WERI-Rb-1 (cell line): ENCODE results near the gene TMEM263.

ENCODE experiments used
- DNase-seq: peaks from one replicate; pipeline ENCODE4 v3.0.0-alpha.2; 2020
- H3K27ac ChIP-seq: fragments of 250-450 bp; sonication (Bioruptor Pico); 2 replicates; pipeline ENCODE4 v1.5.1; 2020; ENCODE audit warnings: mild to moderate bottlenecking, moderate library complexity
- H3K27me3 ChIP-seq: fragments of 250-450 bp; sonication (Bioruptor Pico); 2 replicates; pipeline ENCODE4 v1.5.1; 2021; ENCODE audit warnings: mild to moderate bottlenecking, low read depth, moderate library complexity; ENCODE audit not compliant: insufficient read depth, severe bottlenecking
- H3K36me3 ChIP-seq: fragments of 250-450 bp; sonication (Bioruptor Pico); 2 replicates; pipeline ENCODE4 v1.5.1; 2020; ENCODE audit warnings: mild to moderate bottlenecking, moderate library complexity
- H3K4me3 ChIP-seq: 2 replicates; pipeline ENCODE4 v1.5.1; 2011; ENCODE audit warnings: low read depth, mild to moderate bottlenecking, control low read depth, low read length
- H3K9me3 ChIP-seq: fragments of 250-450 bp; sonication (Bioruptor Pico); 2 replicates; pipeline ENCODE4 v1.5.1; 2021; ENCODE audit warnings: mild to moderate bottlenecking, moderate library complexity; ENCODE audit not compliant: severe bottlenecking
- CTCF ChIP-seq: IDR thresholded peaks from 2 replicates; pipeline ENCODE4 v1.5.1; 2011; ENCODE audit warnings: low read depth, mild to moderate bottlenecking, control low read depth, inconsistent platforms, low read length

The TMEM263 gene

GRCh38 chr12:106911581-106911980 lies 44.1 kb upstream of the TMEM263 start:
- no peaks in the 10 kb centered on the region for H3K27me3 ChIP-seq
- no peak overlapping the region for H3K4me3 ChIP-seq
- no peak for TF ChIP-seq CTCF
- H3K36me3 ChIP-seq, result no peaks in the 10 kb centered on the region
- H3K27ac ChIP-seq, result no peak overlapping the region
- H3K9me3 ChIP-seq, result no peaks in the 10 kb centered on the region
- no peak for DNase-seq

- Histone ChIP-seq H3K27ac (no peak overlapping the region), H3K9me3 (no peaks in the 10 kb centered on the region), H3K27me3 (no peaks in the 10 kb centered on the region), H3K36me3 (no peaks in the 10 kb centered on the region), H3K4me3 (no peak overlapping the region)
- DNase-seq, result no peak
- no peak for TF ChIP-seq CTCF
Observed at GRCh38 chr12:106913456-106913855, 42.3 kb upstream of the TMEM263 start.

GRCh38 chr12:106914796-106915634 lies 40.7 kb upstream of the TMEM263 start:
- TF ChIP-seq CTCF, result no peak
- no peak for DNase-seq
- H3K27me3 ChIP-seq, result no peaks in the 10 kb centered on the region

GRCh38 chr12:106915635-106916026 lies 40.1 kb upstream of the TMEM263 start:
- Histone ChIP-seq H3K36me3 (no peaks in the 10 kb centered on the region), H3K27ac (no peak overlapping the region)

More at GRCh38 chr12:106914796-106915634, 40.7 kb upstream of the TMEM263 start:
- Histone ChIP-seq H3K4me3 (no peak overlapping the region), H3K27ac (no peak overlapping the region), H3K36me3 (no peaks in the 10 kb centered on the region), H3K9me3 (no peaks in the 10 kb centered on the region)

GRCh38 chr12:106917503-106917902 lies 38.2 kb upstream of the TMEM263 start:
- Histone ChIP-seq H3K27ac (no peak overlapping the region), H3K9me3 (no peaks in the 10 kb centered on the region), H3K27me3 (peaks cover 7% of the 10 kb centered on the region), H3K36me3 (no peaks in the 10 kb centered on the region), H3K4me3 (no peak overlapping the region)
- no peak for DNase-seq
- no peak for TF ChIP-seq CTCF

More at GRCh38 chr12:106915635-106916026, 40.1 kb upstream of the TMEM263 start:
- H3K27me3 ChIP-seq, result peaks cover 4% of the 10 kb centered on the region
- TF ChIP-seq CTCF, result no peak
- no peaks in the 10 kb centered on the region for H3K9me3 ChIP-seq
- H3K4me3 ChIP-seq, result no peak overlapping the region
- DNase-seq, result no peak
